ENCODE measurements around the gene MYB.

The MYB gene

GRCh38 chr6:135250234-135250633 is 69.1 kb downstream of the MYB start:
- Histone ChIP-seq H3K36me3 (replicated peaks; ENCODE audit: insufficient read depth, low read length) (no peaks in the 10 kb centered on the region), H2AFZ (ENCODE audit: low read length) (no peak overlapping the region), H3K4me1 (ENCODE audit: low read length) (no peaks in the 10 kb centered on the region), H3K27me3 (replicated peaks; ENCODE audit: insufficient read depth, low read length) (no peaks in the 10 kb centered on the region), H3K9ac (ENCODE audit: low read length) (no peak overlapping the region), H3K4me3 (ENCODE audit: low read length) (no peak overlapping the region), H3K27ac (ENCODE audit: low read length) (no peak overlapping the region), H3F3A (ENCODE audit: insufficient read depth, low read length) (no peaks in the 10 kb centered on the region), H3K9me3 (replicated peaks; ENCODE audit: insufficient read depth, low read length) (no peaks in the 10 kb centered on the region), H3K4me2 (ENCODE audit: low read depth, low read length) (no peak overlapping the region), H3K9me2 (replicated peaks; ENCODE audit: insufficient read depth, low read length) (no peaks in the 10 kb centered on the region), H3K79me2 (ENCODE audit: low read length) (no peaks in the 10 kb centered on the region), H4K20me1 (ENCODE audit: insufficient read depth, low read length) (no peaks in the 10 kb centered on the region)
- TF ChIP-seq EZH2 (optimal IDR thresholded peaks at IDR 0.05; ENCODE audit: low read depth, low read length): no peak
- TF ChIP-seq EZH2phosphoT487 (IDR thresholded peaks at IDR 0.05; ENCODE audit: low read length): no peak
- no peak for TF ChIP-seq CTCF (IDR thresholded peaks at IDR 0.05; ENCODE audit: low read length)
- DNase-seq: no peak

- no peaks in the 10 kb centered on the region for H3K79me2 ChIP-seq (ENCODE audit: low read length)
- no peak overlapping the region for H3K4me2 ChIP-seq (ENCODE audit: low read depth, low read length)
- DNase-seq: no peak
- H3K9me2 ChIP-seq (replicated peaks; ENCODE audit: insufficient read depth, low read length): no peaks in the 10 kb centered on the region
- H3K9me3 ChIP-seq (replicated peaks; ENCODE audit: insufficient read depth, low read length): no peaks in the 10 kb centered on the region
- H3K4me3 ChIP-seq (ENCODE audit: low read length): no peak overlapping the region
- TF ChIP-seq CTCF (IDR thresholded peaks at IDR 0.05; ENCODE audit: low read length) (no peak), EZH2phosphoT487 (IDR thresholded peaks at IDR 0.05; ENCODE audit: low read length) (no peak), EZH2 (optimal IDR thresholded peaks at IDR 0.05; ENCODE audit: low read depth, low read length) (no peak)
- no peaks in the 10 kb centered on the region for H3K36me3 ChIP-seq (replicated peaks; ENCODE audit: insufficient read depth, low read length)
- no peaks in the 10 kb centered on the region for H4K20me1 ChIP-seq (ENCODE audit: insufficient read depth, low read length)
- no peak overlapping the region for H3K27ac ChIP-seq (ENCODE audit: low read length)
- no peaks in the 10 kb centered on the region for H3K27me3 ChIP-seq (replicated peaks; ENCODE audit: insufficient read depth, low read length)
- no peaks in the 10 kb centered on the region for H3K4me1 ChIP-seq (ENCODE audit: low read length)
- H3F3A ChIP-seq (ENCODE audit: insufficient read depth, low read length): no peaks in the 10 kb centered on the region
- no peak overlapping the region for H3K9ac ChIP-seq (ENCODE audit: low read length)
- H2AFZ ChIP-seq (ENCODE audit: low read length): no peak overlapping the region
Measured at GRCh38 chr6:135250751-135251497, 69.8 kb downstream of the MYB start.

GRCh38 chr6:135251498-135252441 is 70.7 kb downstream of the MYB start:
- H3K4me2 ChIP-seq (ENCODE audit: low read depth, low read length): no peak overlapping the region
- H2AFZ ChIP-seq (ENCODE audit: low read length): no peak overlapping the region
- no peaks in the 10 kb centered on the region for H3K9me2 ChIP-seq (replicated peaks; ENCODE audit: insufficient read depth, low read length)
- H3K4me1 ChIP-seq (ENCODE audit: low read length): no peaks in the 10 kb centered on the region
- H3K9me3 ChIP-seq (replicated peaks; ENCODE audit: insufficient read depth, low read length): no peaks in the 10 kb centered on the region
- H3K4me3 ChIP-seq (ENCODE audit: low read length): no peak overlapping the region
- H3K27ac ChIP-seq (ENCODE audit: low read length): no peak overlapping the region
- no peaks in the 10 kb centered on the region for H4K20me1 ChIP-seq (ENCODE audit: insufficient read depth, low read length)
- DNase-seq: no peak
- no peaks in the 10 kb centered on the region for H3F3A ChIP-seq (ENCODE audit: insufficient read depth, low read length)
- no peaks in the 10 kb centered on the region for H3K36me3 ChIP-seq (replicated peaks; ENCODE audit: insufficient read depth, low read length)
- H3K27me3 ChIP-seq (replicated peaks; ENCODE audit: insufficient read depth, low read length): no peaks in the 10 kb centered on the region
- no peaks in the 10 kb centered on the region for H3K79me2 ChIP-seq (ENCODE audit: low read length)
- TF ChIP-seq CTCF (IDR thresholded peaks at IDR 0.05; ENCODE audit: low read length) (no peak), EZH2 (optimal IDR thresholded peaks at IDR 0.05; ENCODE audit: low read depth, low read length) (no peak), EZH2phosphoT487 (IDR thresholded peaks at IDR 0.05; ENCODE audit: low read length) (no peak)
- no peak overlapping the region for H3K9ac ChIP-seq (ENCODE audit: low read length)
